ENCODE measurements around the gene SH3RF1. TPM values are rescaled to one million over a fixed set of nuclear protein-coding genes. Genes with fewer than 3 reads are reported as not detected.
A peak's percentile ranks its signal among the peaks of the same experiment; 100 is the strongest.

SH3RF1 gene
- 10 to 100 TPM; 20.2 to 37.0 (median 27.9) TPM for total RNA-seq

GRCh38 chr4:169270810-169271691 is at the start of gene SH3RF1:
Gene SH3RF1, minus strand, starts transcription at chr4:169270956. Its CDS starts 1,744 bp downstream, at chr4:169269212.
- TF ChIP-seq CTCF (IDR thresholded peaks at IDR 0.05) (peak in 1 of 3 donors; percentile 17), POLR2AphosphoS5 (IDR thresholded peaks at IDR 0.05) (peak; percentile 15 to 89 (median 53)), POLR2A (IDR thresholded peaks at IDR 0.05) (peak; percentile 66)
- Histone ChIP-seq H3K27ac (peak within 1 kb of the TSS; percentile 93 to 97), H3K36me3 (no peaks in the 10 kb centered on the region), H3K4me3 (peak within 1 kb of the TSS; percentile 78 to 96 (median 85)), H3K9me3 (no peaks in the 10 kb centered on the region), H3K4me1 (peaks cover 0 to 3% of the 10 kb centered on the region in 2 donors), H3K27me3 (no peaks in the 10 kb centered on the region)
- intact Hi-C loops (cut with DNase I; ENCODE audit: low total_unique reads), result no loop called here
- DNase-seq (ENCODE audit: low spot score in 2 of 2), result peak; percentile 86

- no peak for DNase-seq (ENCODE audit: low spot score in 2 of 2)
- Histone ChIP-seq H3K36me3 (no peaks in the 10 kb centered on the region), H3K27ac (no peak overlapping the region), H3K4me1 (no peaks in the 10 kb centered on the region), H3K27me3 (no peaks in the 10 kb centered on the region), H3K4me3 (no peak overlapping the region), H3K9me3 (no peaks in the 10 kb centered on the region)
- intact Hi-C loops (cut with DNase I; ENCODE audit: low total_unique reads), result no loop called here
- TF ChIP-seq CTCF (IDR thresholded peaks at IDR 0.05) (no peak), POLR2AphosphoS5 (IDR thresholded peaks at IDR 0.05) (no peak), POLR2A (IDR thresholded peaks at IDR 0.05) (no peak)
These were observed 45.0 kb upstream of the SH3RF1 start for GRCh38 chr4:169315530-169316343.

GRCh38 chr4:169314906-169315305 is 44.1 kb upstream of the SH3RF1 start:
- TF ChIP-seq POLR2A (IDR thresholded peaks at IDR 0.05), result no peak
- TF ChIP-seq CTCF (IDR thresholded peaks at IDR 0.05), result no peak
- TF ChIP-seq POLR2AphosphoS5 (IDR thresholded peaks at IDR 0.05), result no peak
- H3K9me3 ChIP-seq, result no peaks in the 10 kb centered on the region
- no peaks in the 10 kb centered on the region for H3K27me3 ChIP-seq
- no peak overlapping the region for H3K4me3 ChIP-seq
- no peak overlapping the region for H3K27ac ChIP-seq
- intact Hi-C loops (cut with DNase I; ENCODE audit: low total_unique reads), result no loop called here
- no peaks in the 10 kb centered on the region for H3K36me3 ChIP-seq
- no peaks in the 10 kb centered on the region for H3K4me1 ChIP-seq
- peak; percentile 43 to 60 for DNase-seq (ENCODE audit: low spot score in 2 of 2)

- Histone ChIP-seq H3K27ac (no peak overlapping the region), H3K27me3 (no peaks in the 10 kb centered on the region), H3K9me3 (no peaks in the 10 kb centered on the region), H3K4me3 (no peak overlapping the region), H3K36me3 (no peaks in the 10 kb centered on the region), H3K4me1 (no peaks in the 10 kb centered on the region)
- no peak for DNase-seq (ENCODE audit: low spot score in 2 of 2)
- intact Hi-C loops (cut with DNase I; ENCODE audit: low total_unique reads), result no loop called here
- TF ChIP-seq POLR2A (IDR thresholded peaks at IDR 0.05), result no peak
- TF ChIP-seq CTCF (IDR thresholded peaks at IDR 0.05), result no peak
- no peak for TF ChIP-seq POLR2AphosphoS5 (IDR thresholded peaks at IDR 0.05)
These were observed 43.0 kb upstream of the SH3RF1 start for GRCh38 chr4:169313732-169314131.
